ENCODE data around the gene CHCHD3.

DNA sequence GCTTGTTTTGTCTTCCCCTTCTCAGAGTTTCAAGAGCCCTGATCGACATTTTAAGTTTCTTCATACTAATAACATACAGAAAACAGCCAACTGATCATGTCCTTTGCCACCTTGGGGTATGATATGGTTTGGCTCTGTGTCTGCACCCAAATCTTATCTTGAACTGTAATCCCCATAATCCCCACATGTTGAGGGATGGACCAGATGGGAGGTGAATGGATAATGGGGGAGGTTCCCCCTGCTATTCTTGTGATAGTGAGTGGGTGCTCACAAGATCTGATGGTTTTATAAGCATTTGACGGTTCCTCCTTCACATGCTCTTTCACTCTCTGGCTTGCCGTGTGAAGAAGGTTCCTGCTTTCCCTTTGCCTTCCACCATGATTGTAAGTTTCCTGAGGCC, 190.3 kb downstream of the CHCHD3 start:
- TF ChIP-seq, protein P1, sequence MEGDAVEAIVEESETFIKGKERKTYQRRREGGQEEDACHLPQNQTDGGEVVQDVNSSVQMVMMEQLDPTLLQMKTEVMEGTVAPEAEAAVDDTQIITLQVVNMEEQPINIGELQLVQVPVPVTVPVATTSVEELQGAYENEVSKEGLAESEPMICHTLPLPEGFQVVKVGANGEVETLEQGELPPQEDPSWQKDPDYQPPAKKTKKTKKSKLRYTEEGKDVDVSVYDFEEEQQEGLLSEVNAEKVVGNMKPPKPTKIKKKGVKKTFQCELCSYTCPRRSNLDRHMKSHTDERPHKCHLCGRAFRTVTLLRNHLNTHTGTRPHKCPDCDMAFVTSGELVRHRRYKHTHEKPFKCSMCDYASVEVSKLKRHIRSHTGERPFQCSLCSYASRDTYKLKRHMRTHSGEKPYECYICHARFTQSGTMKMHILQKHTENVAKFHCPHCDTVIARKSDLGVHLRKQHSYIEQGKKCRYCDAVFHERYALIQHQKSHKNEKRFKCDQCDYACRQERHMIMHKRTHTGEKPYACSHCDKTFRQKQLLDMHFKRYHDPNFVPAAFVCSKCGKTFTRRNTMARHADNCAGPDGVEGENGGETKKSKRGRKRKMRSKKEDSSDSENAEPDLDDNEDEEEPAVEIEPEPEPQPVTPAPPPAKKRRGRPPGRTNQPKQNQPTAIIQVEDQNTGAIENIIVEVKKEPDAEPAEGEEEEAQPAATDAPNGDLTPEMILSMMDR (IDR thresholded peaks at IDR 0.05; ENCODE audit: poor library complexity), result no peak
- no peak for TF ChIP-seq EZH2 (IDR thresholded peaks at IDR 0.05; ENCODE audit: borderline replicate concordance)
- no peak for TF ChIP-seq EZH2phosphoT487 (IDR thresholded peaks at IDR 0.05; ENCODE audit: low read depth, severe bottlenecking, unreplicated experiment)

Data from hepatocyte (in vitro differentiated cells).